T-helper 9 cell (primary cell): ENCODE data around the gene PALM3.
"Not testable (repeated sequence)": the region's sequence is repeated elsewhere in the genome, so short reads cannot be mapped to it uniquely, and the experiment has no call there.

ENCODE experiments used
- DNase-seq: peaks from one replicate; pipeline ENCODE4 v3.0.0-alpha.2; 2020

PALM3 gene

DNA sequence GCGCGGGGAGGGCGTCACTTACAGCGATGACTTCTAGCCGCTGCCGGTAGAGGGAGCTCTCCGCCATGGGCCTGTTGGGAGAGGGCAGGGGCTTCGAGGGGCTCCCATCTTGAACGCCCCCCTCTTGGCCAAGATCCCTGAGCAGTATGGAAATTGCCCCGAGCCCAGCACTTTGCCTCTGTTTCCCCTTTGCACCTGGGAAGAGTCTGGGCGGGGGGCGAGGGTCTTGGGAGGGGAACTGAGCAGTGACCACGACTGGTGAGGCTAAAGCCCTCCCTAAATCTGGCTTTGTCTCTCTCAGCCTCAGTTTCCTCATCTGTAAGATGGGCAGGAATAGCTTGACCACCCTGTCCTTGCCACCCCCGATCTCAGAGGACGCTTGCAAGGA, 2.8 kb downstream of the PALM3 start:
- peak; percentile 53 for DNase-seq

DNA sequence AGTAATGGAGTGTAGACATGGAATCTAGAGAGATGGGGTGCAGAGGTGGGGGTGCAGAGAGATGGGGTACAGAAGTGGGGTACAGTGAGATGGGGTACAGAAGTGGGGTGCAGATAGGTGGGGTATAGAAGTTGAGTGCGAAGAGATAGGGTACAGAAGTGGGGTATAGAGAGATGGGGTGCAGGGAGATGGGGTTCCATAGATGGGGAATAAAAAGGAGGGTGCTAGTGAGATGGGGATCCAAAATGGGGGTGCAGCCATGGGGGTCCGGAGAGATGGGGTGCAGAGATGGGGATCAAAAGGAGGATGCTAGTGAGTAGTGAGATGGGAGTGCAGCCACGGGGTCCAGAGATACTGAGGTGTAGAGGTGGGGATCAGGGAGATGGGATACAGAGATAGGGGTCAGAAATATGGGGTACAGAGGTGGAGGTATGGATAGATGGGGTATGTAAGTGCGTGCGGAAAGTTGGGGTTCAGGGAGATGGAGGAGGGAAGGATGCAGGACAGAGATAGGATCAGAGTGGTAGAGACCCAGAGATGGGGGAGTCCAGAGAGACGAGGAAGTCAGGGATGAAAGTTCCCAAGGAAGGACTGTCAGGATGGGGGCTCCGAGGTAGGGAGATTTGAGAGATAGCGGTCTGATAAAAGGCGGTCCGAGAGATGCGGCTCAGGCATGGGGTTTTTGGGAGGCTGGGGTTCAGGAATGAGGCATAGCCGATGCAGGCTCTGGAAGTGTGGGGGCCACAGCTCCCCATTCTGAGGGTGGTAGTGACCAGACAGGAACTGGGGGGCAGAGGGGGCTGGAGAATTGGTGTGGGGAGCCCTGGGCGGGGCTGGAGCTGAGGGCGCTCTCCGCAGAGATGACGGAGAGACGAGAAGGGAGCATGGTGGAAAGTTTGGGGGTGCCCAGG, 3.4 kb downstream of the PALM3 start:
- no peak for DNase-seq

DNA sequence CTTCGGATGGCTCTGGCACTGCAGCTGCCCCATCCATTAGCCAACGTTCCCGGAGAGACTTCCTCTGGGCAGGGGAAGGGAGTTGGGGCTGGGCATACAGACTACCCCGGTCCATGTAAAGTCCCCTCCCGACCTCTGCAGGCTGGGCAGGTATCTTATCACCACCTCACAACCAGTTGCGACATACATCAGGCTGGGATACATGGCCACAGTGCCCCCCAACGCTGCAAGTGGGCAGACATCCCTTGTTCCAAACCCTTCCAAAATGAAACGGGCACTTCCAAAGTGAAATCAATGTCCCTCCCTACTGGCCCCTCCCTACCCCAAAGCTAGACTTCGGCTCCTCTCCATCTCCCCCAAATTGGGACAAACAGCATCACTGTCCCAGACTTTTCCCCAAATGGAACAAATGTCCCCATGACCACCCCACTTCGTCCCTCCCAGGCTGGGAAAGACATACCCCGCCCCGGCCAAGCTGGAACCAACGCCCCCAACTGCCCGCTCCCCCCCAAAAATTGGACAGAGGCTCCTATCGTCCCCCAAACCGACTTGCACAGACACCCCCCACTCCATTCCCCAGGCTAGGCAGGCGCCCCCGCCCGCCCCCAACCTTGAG, 5.0 kb downstream of the PALM3 start:
- DNase-seq = no peak

DNA sequence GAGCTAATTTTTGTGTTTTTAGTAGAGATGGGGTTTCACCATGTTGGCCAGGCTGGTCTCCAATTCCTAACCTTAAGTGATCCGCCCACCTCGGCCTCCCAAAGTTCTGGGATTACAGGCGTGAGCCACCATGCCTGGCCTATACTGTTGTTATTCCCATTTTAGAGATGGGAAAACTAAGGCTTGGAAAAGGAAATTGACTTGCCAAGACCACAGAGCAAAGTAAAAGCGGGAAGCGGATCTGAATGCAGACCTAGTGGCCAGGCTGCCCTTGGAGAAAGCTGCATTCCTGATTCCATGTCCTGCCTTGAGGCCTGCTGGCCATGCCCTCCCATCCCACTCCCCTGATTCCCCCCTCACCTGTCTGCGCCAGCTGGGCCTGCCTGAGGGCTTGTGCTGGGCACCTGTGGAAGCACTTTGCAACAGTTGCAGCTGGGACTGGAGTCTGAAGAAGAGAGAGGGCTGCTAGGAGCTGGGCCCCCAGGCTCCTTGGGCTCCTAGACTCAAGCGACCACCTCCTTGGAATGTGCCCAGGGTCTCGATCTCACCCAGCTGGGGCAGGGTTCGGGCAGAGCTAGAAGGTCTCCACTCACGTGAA, 5.7 kb downstream of the PALM3 start:
- DNase-seq = no peak

DNA sequence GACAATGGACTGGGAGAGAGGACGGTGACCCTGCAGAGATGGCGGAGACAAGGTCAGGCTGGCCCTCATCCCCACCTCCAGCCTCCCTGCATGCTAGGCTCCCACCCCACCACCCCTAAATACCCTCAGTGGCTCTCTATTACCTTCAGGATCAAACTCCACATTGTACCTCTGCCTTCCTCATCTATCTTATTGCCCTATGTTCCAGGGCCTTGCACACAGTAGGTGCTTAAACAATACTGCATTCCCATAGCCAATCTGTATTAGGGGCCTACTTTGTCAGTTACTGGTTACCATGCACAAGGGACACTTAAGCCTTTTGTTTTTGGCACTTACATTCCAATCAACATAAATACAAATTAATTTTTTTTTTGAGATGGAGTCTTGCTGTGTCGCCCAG, 6.5 kb downstream of the PALM3 start:
- no peak for DNase-seq

DNA sequence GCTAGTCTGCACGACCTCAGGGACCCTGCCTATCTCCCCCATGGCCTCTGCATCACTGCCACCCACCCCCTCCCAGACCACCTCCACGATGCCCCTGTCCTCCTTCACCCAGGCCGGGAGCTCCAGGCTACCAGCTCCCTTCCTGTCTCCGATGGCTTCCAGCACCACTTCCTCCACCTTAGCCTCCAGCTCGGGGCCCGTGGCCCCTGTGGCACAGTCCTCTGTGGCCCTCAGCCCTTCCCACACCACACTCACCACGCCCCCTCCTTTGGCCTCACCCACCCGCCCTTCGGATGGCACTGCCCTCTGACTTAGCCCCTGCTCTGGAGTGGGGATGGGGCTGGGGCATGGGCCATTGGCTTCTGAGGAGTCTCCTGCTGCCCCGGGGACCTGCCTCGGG, 7.2 kb downstream of the PALM3 start:
- DNase-seq = no peak

DNA sequence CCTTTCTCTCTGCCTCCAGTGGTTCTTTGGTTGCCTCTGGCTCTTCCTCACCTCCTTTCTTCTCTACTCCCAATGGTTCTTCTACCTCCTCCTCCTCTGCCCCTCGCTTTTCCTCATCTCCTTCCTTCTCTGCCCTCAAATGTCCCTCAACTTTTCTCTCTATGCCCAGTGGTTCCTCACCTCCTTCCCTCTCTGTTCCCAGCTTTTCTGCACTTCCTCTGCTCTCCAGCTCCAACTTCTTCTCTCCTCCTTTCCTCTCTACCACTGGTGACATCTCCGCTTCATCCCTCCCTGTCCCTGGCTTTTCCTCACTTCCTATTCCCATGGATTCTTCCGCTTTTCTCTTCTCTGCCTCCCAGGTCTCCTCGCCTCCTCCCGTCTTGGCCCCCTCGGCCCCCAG, 7.8 kb downstream of the PALM3 start:
- no peak for DNase-seq

DNA sequence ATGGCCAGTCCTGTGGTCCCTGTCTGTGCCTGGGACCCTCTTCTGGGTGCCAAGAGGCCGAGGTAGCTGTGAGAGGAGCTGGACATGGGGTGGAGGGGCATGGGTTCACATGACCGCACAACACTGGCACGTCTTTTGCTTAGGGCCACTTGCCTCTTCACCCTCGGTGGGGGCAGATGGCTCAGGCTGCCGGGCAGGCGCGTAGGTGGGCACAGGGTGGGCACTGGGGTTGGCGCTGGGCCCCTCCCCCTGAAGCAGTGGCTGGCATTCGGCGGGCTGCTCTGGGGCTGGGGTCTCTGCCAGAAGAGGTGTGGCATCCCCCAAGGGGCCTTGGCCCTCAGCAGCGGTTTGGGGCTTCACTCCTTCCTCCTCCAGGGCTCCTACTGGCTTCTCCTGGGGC, 8.4 kb downstream of the PALM3 start:
- DNase-seq = no peak

DNA sequence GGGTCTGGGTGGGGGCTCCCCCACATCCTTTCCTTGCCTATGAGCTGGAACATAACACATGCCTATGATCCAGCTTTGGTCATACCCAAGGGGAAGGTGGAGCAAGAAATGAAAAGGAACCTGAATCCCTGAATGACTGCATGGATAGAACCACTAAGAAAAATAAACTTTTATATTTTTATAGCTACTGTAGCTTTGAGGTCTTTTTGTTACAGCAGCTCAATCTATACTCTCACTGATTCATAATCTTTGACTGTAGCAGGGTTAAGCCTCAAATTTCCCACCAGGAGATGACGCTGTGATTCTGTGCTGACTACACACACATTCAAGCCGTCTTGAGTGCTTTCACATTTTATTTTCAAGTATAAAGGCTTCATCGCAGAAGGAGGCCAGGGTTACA, 8.8 kb downstream of the PALM3 start:
- DNase-seq = no peak

DNA sequence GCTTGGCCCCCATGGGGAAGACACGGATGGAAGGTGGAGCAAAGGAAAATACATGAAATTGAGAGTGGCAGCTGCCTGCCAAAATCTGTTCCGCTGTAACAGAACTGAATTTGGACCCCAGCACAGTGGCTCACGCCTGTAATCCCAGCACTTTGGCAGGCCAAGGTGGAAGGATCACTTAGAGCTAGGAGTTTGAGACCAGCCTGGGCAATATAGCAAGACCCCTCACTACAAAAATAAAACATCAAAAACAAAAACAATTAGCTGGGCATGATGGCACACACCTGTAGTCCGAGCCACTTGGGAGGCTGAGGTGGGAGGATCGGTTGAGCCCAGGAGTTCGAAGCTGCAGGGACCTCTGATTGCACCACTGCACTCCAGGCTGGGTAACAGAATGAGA, 9.4 kb downstream of the PALM3 start:
- no peak for DNase-seq

DNA sequence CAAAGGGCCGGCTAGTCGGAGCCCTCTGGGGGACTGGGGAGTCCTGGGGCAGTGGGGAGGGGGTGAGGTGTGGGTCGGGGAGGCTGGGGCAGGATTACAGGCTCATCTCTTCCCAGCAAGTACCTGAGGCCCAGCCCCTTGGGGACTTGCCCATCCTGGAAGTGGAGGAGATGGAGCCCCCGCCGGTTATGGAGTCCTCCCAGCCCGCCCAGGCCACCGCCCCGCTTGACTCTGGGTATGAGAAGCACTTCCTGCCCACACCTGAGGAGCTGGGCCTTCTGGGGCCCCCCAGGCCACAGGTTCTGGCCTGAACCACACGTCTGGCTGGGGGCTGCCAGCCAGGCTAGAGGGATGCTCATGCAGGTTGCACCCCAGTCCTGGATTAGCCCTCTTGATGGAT, 9.9 kb downstream of the PALM3 start:
- DNase-seq = no peak

DNA sequence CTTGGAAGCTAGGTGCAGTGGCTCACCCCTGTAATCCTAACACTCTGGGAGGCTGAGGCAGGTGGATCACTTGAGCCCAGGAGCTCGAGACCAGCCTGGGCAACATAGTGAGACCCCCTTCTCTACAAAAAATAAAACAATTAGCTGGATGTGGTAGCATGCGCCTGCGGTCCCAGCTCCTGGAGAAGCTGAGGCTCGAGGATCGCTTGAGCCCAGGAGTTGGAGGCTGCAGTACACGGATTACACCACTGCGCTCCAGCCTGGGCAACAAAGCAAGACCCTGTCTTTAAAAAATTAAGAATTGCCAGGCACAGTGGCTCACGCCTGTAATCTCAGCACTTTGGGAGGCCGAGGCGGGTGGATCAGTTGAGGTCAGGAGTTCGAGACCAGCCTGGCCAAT, 10.9 kb downstream of the PALM3 start:
- DNase-seq = not testable (repeated sequence)

DNA sequence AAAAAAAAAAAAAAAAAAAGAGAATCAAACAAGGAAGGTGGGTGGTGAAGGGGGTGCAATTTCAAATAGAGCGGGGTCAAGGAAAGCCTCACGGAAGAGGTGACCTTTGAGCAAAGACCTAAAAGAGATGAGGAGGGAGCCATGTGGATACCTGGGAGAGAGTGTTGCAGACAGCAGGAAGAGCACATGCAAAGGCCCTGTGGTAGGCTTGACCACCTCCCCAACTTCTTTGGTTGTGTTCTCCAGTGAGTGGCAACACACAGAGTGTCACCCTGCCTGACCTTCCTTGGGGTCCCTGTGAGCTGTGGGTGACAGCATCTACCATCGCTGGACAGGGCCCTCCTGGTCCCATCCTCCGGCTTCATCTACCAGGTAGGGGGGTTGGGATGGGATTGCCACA, 11.4 kb downstream of the PALM3 start:
- no peak for DNase-seq

DNA sequence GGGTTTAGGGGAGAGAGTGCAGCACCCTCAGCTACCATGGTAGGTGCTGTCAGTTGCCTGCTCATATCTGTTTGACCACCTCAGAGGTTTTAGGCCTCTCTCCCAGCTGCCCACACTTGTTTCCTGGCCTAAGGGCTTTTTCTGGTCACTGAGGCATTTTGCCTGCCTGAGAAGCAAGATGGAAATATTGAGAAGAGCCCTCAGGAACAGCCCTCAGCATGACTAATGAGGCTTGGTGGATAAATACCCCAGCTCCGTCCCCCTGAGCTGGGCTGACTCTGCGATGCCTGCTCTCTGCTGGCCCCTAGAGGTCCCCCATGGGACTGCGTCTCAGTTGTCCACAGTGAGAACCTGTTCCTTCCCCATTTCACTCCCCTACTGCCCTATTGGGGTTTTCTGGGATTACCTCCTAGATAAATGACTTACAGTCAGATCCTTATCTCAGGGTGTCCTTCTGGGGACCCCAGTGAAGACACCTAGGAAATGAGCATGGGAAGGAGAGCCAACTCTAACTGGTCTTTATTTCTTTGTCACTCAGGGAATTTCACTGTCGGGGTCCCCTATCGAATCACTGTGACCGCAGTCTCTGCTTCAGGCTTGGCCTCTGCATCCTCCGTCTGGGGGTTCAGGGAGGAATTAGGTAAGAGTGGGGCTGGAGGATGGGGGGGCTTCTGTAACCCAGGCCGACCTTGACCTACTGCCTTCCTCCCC, 13.3 kb downstream of the PALM3 start:
- peak; percentile 76 for DNase-seq

DNA sequence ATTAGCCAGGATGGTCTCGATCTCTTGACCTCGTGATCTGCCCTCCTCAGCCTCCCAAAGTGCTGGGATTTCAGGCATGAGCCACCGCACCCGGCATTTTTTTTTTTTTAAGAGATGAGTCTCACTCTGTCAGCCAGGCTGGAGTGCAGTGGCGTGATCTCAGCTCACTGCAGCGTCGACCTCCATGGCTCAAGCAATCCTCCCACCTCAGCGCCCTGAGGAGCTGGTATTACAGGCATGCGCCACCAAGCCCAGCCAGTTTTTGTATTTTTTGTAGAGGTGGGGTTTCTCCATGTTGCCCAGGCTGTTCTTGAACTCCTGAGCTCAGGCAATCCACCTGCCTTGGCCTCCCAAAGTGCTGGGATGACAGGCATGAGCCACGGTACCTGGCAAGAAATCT, 14.0 kb downstream of the PALM3 start:
- DNase-seq = not testable (repeated sequence)

DNA sequence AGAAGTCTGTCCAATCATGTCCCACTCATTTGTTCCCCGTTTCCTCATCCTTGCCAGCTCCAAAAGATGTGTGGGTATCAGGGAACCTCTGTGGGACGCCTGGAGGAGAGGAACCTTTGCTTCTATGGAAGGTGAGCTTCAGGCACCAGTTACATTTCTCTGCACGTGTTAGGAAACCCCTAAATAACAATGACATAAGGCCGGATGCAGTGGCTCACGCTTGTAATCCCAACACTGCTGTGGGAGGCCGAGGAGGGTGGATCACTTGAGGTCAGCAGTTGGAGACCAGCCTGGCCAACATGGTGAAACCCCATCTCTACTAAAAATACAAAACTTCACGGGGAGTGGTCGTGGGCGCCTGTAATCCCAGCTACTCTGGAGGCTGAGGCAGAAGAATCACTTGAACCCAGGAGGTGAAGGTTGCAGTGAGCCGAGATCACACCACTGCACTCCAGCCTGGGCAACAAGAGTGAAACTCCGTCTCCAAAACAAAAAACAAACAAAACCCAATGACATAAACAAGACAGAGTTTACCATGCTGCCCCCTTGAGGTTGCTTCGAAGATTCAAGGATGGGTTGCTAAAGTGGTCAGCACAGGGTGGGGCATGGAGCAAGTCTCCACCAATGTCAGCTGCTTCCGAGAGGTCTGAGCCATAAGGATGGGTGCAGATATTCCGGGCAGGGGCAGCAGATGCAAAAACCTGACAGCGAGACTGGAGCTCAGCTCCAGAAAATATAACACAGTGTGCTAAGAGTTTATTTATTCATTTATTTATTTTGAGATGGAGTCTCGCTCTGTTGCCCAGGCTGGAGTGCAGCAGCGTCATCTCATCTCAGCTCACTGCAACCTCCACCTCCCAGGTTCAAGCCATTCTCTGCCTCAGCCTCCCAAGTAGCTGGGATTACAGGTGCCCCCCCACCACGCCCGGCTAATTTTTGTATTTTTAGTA, 18.9 kb downstream of the PALM3 start:
- DNase-seq = not testable (repeated sequence)

DNA sequence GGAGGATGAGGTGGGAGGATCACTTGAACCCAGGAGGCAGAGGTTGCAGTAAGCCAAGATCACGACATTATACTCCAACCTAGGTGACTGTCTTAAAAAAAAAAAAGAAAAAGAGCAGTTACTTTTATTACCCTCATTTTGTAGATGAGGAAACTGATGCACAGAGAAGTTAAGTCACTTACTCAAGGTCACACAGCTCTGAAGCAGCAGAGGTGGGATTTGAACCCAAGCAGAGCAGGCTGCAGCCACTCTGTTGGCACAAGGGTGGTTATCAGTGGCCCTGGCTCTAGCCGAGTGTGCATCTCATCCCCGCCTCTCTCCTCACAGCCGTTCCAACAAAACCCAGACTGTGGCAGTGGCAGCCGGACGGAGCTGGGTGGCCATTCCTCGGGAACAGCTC, 22.7 kb downstream of the PALM3 start:
- DNase-seq = no peak

DNA sequence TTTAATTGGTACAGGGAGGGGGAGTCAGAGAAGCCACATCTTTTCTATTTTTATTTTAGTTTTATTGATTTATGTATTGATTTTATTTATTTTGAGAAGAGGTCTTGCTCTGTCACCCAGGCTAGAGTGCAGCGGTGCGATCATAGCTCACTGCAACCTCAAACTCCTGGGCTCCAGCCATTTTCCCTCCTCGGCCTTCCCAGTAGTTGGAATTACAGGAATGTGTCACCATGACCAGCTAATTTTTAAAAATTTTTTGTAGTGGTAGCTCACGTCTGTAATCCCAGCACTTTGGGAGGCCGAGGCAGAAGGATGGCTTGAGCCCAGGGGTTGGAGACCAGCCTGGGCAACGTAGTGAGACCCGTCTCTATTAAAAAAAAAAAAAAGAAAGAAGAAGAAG, 26.2 kb downstream of the PALM3 start:
- no peak for DNase-seq

DNA sequence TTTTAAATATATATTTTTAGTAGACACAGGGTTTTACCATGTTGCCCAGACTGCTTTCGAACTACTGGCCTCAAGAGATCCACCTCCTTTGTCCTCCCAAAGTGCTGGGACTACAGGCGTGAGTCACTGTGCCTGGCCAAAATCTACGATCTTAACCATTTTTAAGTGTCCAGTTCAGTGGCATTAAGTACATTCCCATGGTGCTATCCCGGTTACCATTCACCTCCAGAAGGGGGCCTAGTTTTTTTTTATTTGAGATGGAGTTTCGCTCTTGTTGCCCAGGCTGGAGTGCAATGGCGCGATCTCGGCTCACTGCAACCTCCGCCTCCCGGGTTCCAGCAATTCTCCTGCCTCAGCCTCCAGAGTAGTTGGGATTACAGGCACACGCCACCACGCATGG, 26.7 kb downstream of the PALM3 start:
- not testable (repeated sequence) for DNase-seq

DNA sequence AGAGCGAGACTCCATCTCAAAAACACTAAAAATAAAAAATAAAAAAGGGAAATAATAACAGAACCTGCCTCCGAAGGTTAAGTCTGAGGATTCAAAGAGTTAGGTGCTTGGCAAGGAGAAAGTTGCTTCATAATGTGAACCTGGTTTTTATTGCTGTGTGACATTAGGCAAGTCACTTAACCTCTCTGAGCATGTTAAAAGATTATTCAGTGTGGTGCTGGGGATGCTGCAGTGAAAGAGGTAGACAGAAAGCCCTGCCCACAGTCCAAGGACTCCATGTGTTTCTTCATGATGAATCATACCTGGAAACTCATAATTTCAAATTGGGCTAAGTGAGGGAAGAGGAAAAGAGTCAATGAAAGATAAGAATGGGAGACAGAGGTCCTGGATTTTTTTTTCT, 27.9 kb downstream of the PALM3 start:
- DNase-seq = no peak

DNA sequence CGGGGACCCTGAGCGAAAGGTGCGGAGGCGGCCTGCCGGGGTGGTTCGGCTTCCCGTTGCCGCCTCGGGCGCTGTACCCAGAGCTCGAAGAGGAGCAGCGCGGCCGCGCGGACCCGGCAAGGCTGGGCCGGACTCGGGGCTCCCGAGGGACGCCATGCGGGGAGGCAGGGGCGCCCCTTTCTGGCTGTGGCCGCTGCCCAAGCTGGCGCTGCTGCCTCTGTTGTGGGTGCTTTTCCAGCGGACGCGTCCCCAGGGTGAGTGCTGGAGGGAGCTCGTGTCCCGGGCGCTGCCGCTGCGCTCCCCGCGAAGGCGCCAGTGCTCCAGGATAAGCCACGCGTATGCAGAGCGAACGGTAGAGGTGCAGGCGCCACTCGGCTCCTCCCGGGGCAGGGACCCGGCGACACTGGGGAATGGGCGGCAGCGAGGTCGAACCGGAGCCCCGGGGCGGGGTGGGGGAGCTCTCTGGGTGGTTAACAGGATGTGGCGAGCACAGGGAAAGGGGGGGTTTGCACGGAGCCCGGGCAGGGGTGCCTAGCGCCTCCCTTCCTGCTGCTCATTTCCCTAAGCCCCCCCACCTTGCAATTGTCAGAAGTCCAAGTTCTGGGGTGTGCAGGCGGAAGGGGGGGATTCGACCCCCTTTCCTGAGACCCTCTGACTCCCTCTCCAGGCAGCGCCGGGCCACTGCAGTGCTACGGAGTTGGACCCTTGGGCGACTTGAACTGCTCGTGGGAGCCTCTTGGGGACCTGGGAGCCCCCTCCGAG, 30.0 kb downstream of the PALM3 start, which contains the start of gene IL27RA:
TSS of gene IL27RA (plus strand) at position 44 of the 762 bp plus-strand sequence. CDS start at position 155, 111 bp downstream.
- DNase-seq = peak; percentile 74
